Measurements from ENCODE around the gene KRT12. TPM values are rescaled to one million over a fixed set of nuclear protein-coding genes. Genes with fewer than 3 reads are reported as not detected.

The KRT12 gene
- total RNA-seq, 4 donors from 2014 or later, result not detected

GRCh38 chr17:40820228-40820838 lies 46.7 kb downstream of the KRT12 start:
- H3K4me1 ChIP-seq, result peaks cover 0 to 30% (median 10%) of the 10 kb centered on the region in 4 donors
- TF ChIP-seq POLR2A (IDR thresholded peaks at IDR 0.05), result no peak
- no peak for TF ChIP-seq EP300 (IDR thresholded peaks at IDR 0.05)
- TF ChIP-seq CTCF (IDR thresholded peaks at IDR 0.05), result no peak
- no peaks in the 10 kb centered on the region for H3K9me3 ChIP-seq
- H3K36me3 ChIP-seq, result peaks cover 0 to 22% (median 0%) of the 10 kb centered on the region in 3 donors
- peak overlapping the region in 1 of 4 donors; percentile 95 for H3K27ac ChIP-seq
- no peak for DNase-seq (ENCODE audit: low spot score in 2 of 2)
- 86 to 87% methylated on average over 9 of the region's 9 CpGs for WGBS, 2 donors
- no peak overlapping the region for H3K4me3 ChIP-seq
- no peaks in the 10 kb centered on the region for H3K27me3 ChIP-seq

- H3K9me3 ChIP-seq, result no peaks in the 10 kb centered on the region
- peak overlapping the region; percentile 36 to 77 (median 66) for H3K4me3 ChIP-seq
- peak overlapping the region; percentile 74 to 95 (median 90) for H3K27ac ChIP-seq
- 41 to 45% methylated on average over 9 of the region's 9 CpGs for WGBS, 2 donors
- peaks cover 0 to 22% (median 0%) of the 10 kb centered on the region in 3 donors for H3K36me3 ChIP-seq
- DNase-seq (ENCODE audit: low spot score in 2 of 2), result peak in 1 of 2 donors; percentile 7
- no peaks in the 10 kb centered on the region for H3K27me3 ChIP-seq
- H3K4me1 ChIP-seq, result peaks cover 0 to 30% (median 10%) of the 10 kb centered on the region in 4 donors
- TF ChIP-seq CTCF (IDR thresholded peaks at IDR 0.05) (no peak), EP300 (IDR thresholded peaks at IDR 0.05) (no peak)
Observed at GRCh38 chr17:40819528-40820125, 47.4 kb downstream of the KRT12 start.

- 1% methylated on average over 49 to 68 of the region's 73 CpGs for WGBS, 2 donors
- TF ChIP-seq POLR2A (IDR thresholded peaks at IDR 0.05), result peak; percentile 45 to 75
- TF ChIP-seq EP300 (IDR thresholded peaks at IDR 0.05), result peak in 1 of 2 donors; percentile 55
- peak in 2 of 5 experiments; percentile 12 to 42 for TF ChIP-seq CTCF (IDR thresholded peaks at IDR 0.05)
- Histone ChIP-seq H3K27ac (peak overlapping the region; percentile 74 to 95 (median 91)), H3K27me3 (no peaks in the 10 kb centered on the region), H3K36me3 (peaks cover 0 to 22% (median 0%) of the 10 kb centered on the region in 3 donors), H3K4me3 (peak overlapping the region; percentile 41 to 77 (median 66)), H3K4me1 (peaks cover 0 to 30% (median 10%) of the 10 kb centered on the region in 4 donors), H3K9me3 (no peaks in the 10 kb centered on the region)
- peak; percentile 52 to 61 for DNase-seq (ENCODE audit: low spot score in 2 of 2)
Observed at GRCh38 chr17:40818733-40819527, 48.1 kb downstream of the KRT12 start.

- no peak for DNase-seq (ENCODE audit: low spot score in 2 of 2)
- 18 to 20% methylated on average over 7 of the region's 7 CpGs for WGBS, 2 donors
- Histone ChIP-seq H3K9me3 (no peaks in the 10 kb centered on the region), H3K4me3 (peak overlapping the region; percentile 41 to 77 (median 66)), H3K36me3 (peaks cover 0 to 22% (median 0%) of the 10 kb centered on the region in 3 donors), H3K27me3 (no peaks in the 10 kb centered on the region), H3K27ac (peak overlapping the region; percentile 74 to 95 (median 91)), H3K4me1 (peaks cover 0 to 30% (median 10%) of the 10 kb centered on the region in 4 donors)
- TF ChIP-seq EP300 (IDR thresholded peaks at IDR 0.05) (no peak), CTCF (IDR thresholded peaks at IDR 0.05) (no peak), POLR2A (IDR thresholded peaks at IDR 0.05) (no peak)
Observed at GRCh38 chr17:40818343-40818732, 48.7 kb downstream of the KRT12 start.
